Astrocyte (in vitro differentiated cells and primary cell): ENCODE measurements around the gene CUEDC1. TPM values are rescaled to one million over a fixed set of nuclear protein-coding genes. Genes with fewer than 3 reads are reported as not detected.

Experiments used
- DNase-seq: peaks from one replicate; pipeline ENCODE4 v3.0.0-alpha.2; 2010; ENCODE audit warnings: low read depth
- FAIRE-seq: peaks from 2 replicates; lab custom pipeline; 2011; peaks lifted over from hg19 to GRCh38; lab: Jason Lieb, UNC
- H2AFZ ChIP-seq: 2 replicates; pipeline ENCODE4 v1.6.0; 2012; ENCODE audit warnings: low read depth, low read length, inconsistent platforms
- H3K27ac ChIP-seq: 2 replicates; pipeline ENCODE4 v1.5.1; 2011; ENCODE audit warnings: low read depth, low read length, inconsistent platforms
- H3K27me3 ChIP-seq: 2 replicates; pipeline ENCODE4 v1.6.0; 2011; ENCODE audit warnings: low read length, inconsistent platforms; ENCODE audit not compliant: insufficient read depth
- H3K36me3 ChIP-seq: 2 replicates; pipeline ENCODE4 v1.5.1; 2011; ENCODE audit warnings: low read length, inconsistent platforms; ENCODE audit not compliant: insufficient read depth
- H3K4me1 ChIP-seq: 2 replicates; pipeline ENCODE4 v1.5.1; 2011; ENCODE audit warnings: low read length, inconsistent platforms; ENCODE audit not compliant: insufficient read depth
- H3K4me2 ChIP-seq: 2 replicates; pipeline ENCODE4 v1.6.0; 2012; ENCODE audit warnings: low read length, inconsistent platforms
- H3K4me3 ChIP-seq: 2 replicates; pipeline ENCODE4 v1.5.1; 2011; ENCODE audit warnings: low read depth, mild to moderate bottlenecking, low read length, inconsistent platforms; ENCODE audit not compliant: insufficient read depth
- H3K79me2 ChIP-seq: 2 replicates; pipeline ENCODE4 v1.6.0; 2012; ENCODE audit warnings: mild to moderate bottlenecking, low read length, inconsistent platforms; ENCODE audit not compliant: insufficient read depth
- H3K9ac ChIP-seq: 2 replicates; pipeline ENCODE4 v1.6.0; 2012; ENCODE audit warnings: mild to moderate bottlenecking, low read length, inconsistent platforms
- H3K9me3 ChIP-seq: 2 replicates; pipeline ENCODE4 v1.5.1; 2012; ENCODE audit warnings: low read depth, mild to moderate bottlenecking, low read length, inconsistent platforms; ENCODE audit not compliant: insufficient read depth
- H4K20me1 ChIP-seq: 2 replicates; pipeline ENCODE4 v1.6.0; 2012; ENCODE audit warnings: low read length, inconsistent platforms; ENCODE audit not compliant: insufficient read depth
- H3K27ac Mint-ChIP-seq: one replicate; pipeline ENCODE4 v1.8.0; 2021; ENCODE audit warnings: mild to moderate bottlenecking, mixed read lengths; ENCODE audit not compliant: unreplicated experiment
- H3K27me3 Mint-ChIP-seq: one replicate; pipeline ENCODE4 v1.8.0; 2021; ENCODE audit warnings: low read depth, mixed read lengths; ENCODE audit not compliant: unreplicated experiment
- H3K36me3 Mint-ChIP-seq: one replicate; pipeline ENCODE4 v1.8.0; 2021; ENCODE audit warnings: low read depth, mixed read lengths; ENCODE audit not compliant: unreplicated experiment
- H3K4me1 Mint-ChIP-seq: one replicate; pipeline ENCODE4 v1.8.0; 2021; ENCODE audit warnings: low read depth, mixed read lengths; ENCODE audit not compliant: unreplicated experiment
- H3K4me3 Mint-ChIP-seq: one replicate; pipeline ENCODE4 v1.8.0; 2021; ENCODE audit warnings: mild to moderate bottlenecking, moderate library complexity, mixed read lengths; ENCODE audit not compliant: unreplicated experiment
- H3K9me3 Mint-ChIP-seq: one replicate; pipeline ENCODE4 v1.8.0; 2021; ENCODE audit warnings: mild to moderate bottlenecking, mixed read lengths; ENCODE audit not compliant: unreplicated experiment
- EZH2 ChIP-seq: IDR thresholded peaks from 2 replicates; pipeline ENCODE4 v1.6.1; 2012; ENCODE audit warnings: mild to moderate bottlenecking, low read length, inconsistent platforms; ENCODE audit not compliant: insufficient read depth
- total RNA-seq: library from RNA; stranded (reverse); gene quantifications from 2 replicates; pipeline ENCODE4 v1.2.1, GENCODE V29; 2021
- TF ChIP-seq, protein P1 (sequence below): IDR thresholded peaks from 2 replicates; pipeline ENCODE4 v1.5.1; 2011; ENCODE audit warnings: low read depth, mild to moderate bottlenecking, inconsistent platforms, low read length, moderate library complexity; ENCODE audit not compliant: insufficient read depth

The CUEDC1 gene
- total RNA-seq, 1 donor from 2014 or later, result 43.7 TPM

DNA sequence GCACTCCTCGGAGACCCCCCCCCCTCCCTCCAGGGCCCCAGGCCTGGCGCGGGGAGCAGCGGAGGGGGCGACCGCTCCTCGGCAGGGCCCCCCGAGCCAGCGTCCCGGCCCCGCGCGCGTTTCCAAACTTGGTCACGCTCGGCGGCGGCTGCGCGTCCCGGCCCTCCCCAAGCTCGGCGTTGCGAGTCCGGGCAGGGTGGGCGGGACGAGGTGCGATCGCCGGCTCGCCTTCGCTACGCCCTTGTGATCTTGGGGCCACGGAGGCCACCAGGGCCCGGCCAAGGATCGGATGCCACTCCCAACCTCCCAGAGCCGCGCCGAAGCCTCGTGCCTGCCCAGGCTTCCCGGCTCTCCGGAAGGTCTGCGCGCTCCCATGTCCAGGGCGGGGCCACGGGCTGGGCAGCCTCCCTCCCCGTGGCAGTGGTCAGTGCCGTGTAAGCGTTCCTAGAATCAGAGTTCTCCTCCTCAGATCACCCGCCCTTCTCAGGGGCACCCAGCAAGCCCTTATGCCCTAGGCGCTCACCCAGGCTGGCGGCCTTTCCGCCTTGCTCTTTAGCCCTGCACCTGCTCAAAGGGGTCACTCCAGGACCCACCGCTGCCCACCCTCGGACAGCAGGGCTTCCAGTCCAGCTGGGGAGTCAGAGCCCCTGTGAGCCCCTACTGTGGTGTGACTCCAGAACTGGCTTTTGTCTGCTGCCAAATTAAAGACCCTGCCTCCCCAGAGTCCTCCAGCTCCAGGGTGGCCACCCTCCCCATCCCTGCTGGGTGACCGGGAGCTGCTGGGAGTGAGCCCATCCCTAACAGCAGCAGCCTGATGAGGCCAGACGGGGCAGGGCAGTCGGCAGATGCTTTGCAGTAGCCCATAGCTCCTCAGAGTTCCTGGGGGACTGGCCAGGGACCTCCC is 93.2 kb downstream of the CUEDC1 start:
- Histone ChIP-seq H3K4me2 (peak overlapping the region; percentile 87), H3K36me3 (peaks cover 4% of the 10 kb centered on the region), H2AFZ (peak overlapping the region; percentile 65), H3K9me3 (no peaks in the 10 kb centered on the region), H3K27ac (no peak overlapping the region), H3K79me2 (no peaks in the 10 kb centered on the region), H3K4me3 (peak overlapping the region; percentile 44), H3K4me1 (peaks cover 20% of the 10 kb centered on the region), H3K9ac (peak overlapping the region; percentile 55), H4K20me1 (no peaks in the 10 kb centered on the region), H3K27me3 (no peaks in the 10 kb centered on the region)
- no peaks in the 10 kb centered on the region for H3K9me3 Mint-ChIP-seq
- TF ChIP-seq, protein P1, sequence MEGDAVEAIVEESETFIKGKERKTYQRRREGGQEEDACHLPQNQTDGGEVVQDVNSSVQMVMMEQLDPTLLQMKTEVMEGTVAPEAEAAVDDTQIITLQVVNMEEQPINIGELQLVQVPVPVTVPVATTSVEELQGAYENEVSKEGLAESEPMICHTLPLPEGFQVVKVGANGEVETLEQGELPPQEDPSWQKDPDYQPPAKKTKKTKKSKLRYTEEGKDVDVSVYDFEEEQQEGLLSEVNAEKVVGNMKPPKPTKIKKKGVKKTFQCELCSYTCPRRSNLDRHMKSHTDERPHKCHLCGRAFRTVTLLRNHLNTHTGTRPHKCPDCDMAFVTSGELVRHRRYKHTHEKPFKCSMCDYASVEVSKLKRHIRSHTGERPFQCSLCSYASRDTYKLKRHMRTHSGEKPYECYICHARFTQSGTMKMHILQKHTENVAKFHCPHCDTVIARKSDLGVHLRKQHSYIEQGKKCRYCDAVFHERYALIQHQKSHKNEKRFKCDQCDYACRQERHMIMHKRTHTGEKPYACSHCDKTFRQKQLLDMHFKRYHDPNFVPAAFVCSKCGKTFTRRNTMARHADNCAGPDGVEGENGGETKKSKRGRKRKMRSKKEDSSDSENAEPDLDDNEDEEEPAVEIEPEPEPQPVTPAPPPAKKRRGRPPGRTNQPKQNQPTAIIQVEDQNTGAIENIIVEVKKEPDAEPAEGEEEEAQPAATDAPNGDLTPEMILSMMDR, result no peak
- no peak for TF ChIP-seq EZH2
- H3K4me3 Mint-ChIP-seq, result no peak overlapping the region
- H3K4me1 Mint-ChIP-seq, result peaks cover 32% of the 10 kb centered on the region
- H3K36me3 Mint-ChIP-seq, result peaks cover 22% of the 10 kb centered on the region
- H3K27me3 Mint-ChIP-seq, result no peaks in the 10 kb centered on the region
- no peak for FAIRE-seq
- H3K27ac Mint-ChIP-seq, result no peak overlapping the region
- no peak for DNase-seq

DNA sequence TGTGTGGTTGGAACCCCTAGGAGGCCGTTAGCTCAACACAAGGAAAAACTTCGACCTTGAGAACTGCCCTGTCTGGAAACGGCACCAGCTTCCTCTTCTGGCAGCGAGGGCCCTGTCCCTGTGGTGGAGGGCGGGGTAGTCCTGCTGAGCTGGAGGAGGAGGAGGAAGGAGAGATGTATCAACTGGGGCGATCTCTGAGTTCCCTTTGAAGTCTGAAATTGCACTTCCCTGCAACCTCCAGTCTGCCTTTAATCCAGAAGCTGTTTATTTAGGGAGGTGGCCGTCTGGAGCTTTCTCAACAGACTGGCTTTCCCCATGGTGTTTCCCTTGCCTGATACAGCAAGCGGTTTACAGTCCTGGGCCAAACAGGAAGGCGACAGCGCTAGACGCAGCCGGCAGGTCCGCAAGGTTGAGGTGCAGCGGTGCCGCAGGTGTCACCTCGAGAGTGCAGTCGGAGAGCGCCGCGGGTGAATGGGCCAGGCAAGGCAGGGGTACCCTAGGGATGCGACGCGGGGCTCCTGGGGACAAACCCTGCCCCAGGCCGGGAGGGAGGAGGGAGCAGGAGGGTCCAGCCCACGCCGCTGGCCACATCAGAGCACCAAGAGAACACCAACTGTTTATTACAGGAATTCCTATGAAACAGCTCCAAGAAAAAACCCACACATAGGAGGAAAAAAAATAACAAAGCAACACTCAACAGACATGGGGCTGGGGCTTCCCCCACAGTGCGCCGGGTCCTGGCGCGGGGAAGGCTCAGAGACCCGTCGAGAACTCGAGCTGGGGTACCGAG is 94.0 kb downstream of the CUEDC1 start:
- Histone ChIP-seq H2AFZ (no peak overlapping the region), H3K27me3 (no peaks in the 10 kb centered on the region), H3K36me3 (peaks cover 4% of the 10 kb centered on the region), H4K20me1 (no peaks in the 10 kb centered on the region), H3K9ac (peak overlapping the region; percentile 55), H3K4me2 (peak overlapping the region; percentile 87), H3K27ac (no peak overlapping the region), H3K4me3 (peak overlapping the region; percentile 44), H3K4me1 (peaks cover 20% of the 10 kb centered on the region), H3K9me3 (no peaks in the 10 kb centered on the region), H3K79me2 (no peaks in the 10 kb centered on the region)
- Mint-ChIP-seq H3K27me3 (no peaks in the 10 kb centered on the region), H3K27ac (peak overlapping the region; percentile 90), H3K9me3 (no peaks in the 10 kb centered on the region), H3K4me1 (peaks cover 32% of the 10 kb centered on the region), H3K4me3 (peak overlapping the region; percentile 71), H3K36me3 (peaks cover 22% of the 10 kb centered on the region)
- no peak for DNase-seq
- FAIRE-seq, result no peak
- TF ChIP-seq, protein P1, result no peak
- no peak for TF ChIP-seq EZH2
